ENCODE data around the gene MLLT1. TPM values are rescaled to one million over a fixed set of nuclear protein-coding genes. Genes with fewer than 3 reads are reported as not detected.

Gene MLLT1
- total and polyA plus RNA-seq, 2 of the 8 experiments (the other 6 are each of a cell fraction or from before 2014, with no cell fraction given): 18.8 to 45.1 TPM

GRCh38 chr19:6224308-6224675 lies 55.5 kb downstream of the MLLT1 start (continued):
- TF ChIP-seq CHD7 (IDR thresholded peaks at IDR 0.05; ENCODE audit: insufficient replicate concordance, low read length) (no peak), NANOG (IDR thresholded peaks at IDR 0.05; ENCODE audit: insufficient read depth, low read depth, low read length, poor library complexity, severe bottlenecking) (no peak), RBBP5 (IDR thresholded peaks at IDR 0.05; ENCODE audit: borderline replicate concordance, low read depth, low read length) (no peak), KDM1A (IDR thresholded peaks at IDR 0.05; ENCODE audit: borderline replicate concordance, low read length) (no peak), RAD21 (IDR thresholded peaks at IDR 0.05 in 1 of 2, conservative IDR thresholded peaks at IDR 0.05 in 1 of 2; ENCODE audit: low read depth in 2 of 2, low read length in 2 of 2) (no peak), TAF7 (optimal IDR thresholded peaks at IDR 0.05; ENCODE audit: borderline replicate concordance, low read depth, low read length) (no peak), TCF12 (IDR thresholded peaks at IDR 0.05; ENCODE audit: low read depth, low read length) (no peak), CREB1 (IDR thresholded peaks at IDR 0.05) (no peak)
- TF ChIP-seq, protein P1, sequence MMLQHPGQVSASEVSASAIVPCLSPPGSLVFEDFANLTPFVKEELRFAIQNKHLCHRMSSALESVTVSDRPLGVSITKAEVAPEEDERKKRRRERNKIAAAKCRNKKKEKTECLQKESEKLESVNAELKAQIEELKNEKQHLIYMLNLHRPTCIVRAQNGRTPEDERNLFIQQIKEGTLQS (IDR thresholded peaks at IDR 0.05; ENCODE audit: insufficient read depth, low read depth, low read length): no peak
